HL-60 (cell line): ENCODE results near the gene CCDC197.

ENCODE experiments used
- CTCF ChIP-seq: IDR thresholded peaks from one replicate; pipeline ENCODE4 v1.5.1; 2011; ENCODE audit warnings: low read length, control low read depth, inconsistent platforms; ENCODE audit not compliant: insufficient read depth
- REST ChIP-seq: IDR thresholded peaks from 2 replicates; pipeline ENCODE4 v1.6.1; 2012; ENCODE audit warnings: low read depth; ENCODE audit not compliant: insufficient replicate concordance

GRCh38 chr14:94048691-94049624, 51.9 kb downstream of the CCDC197 start:
- TF ChIP-seq REST (no peak), CTCF (no peak)
